Duodenal mucosa (tissue), 2 donors: Measurements from ENCODE around the gene RASGEF1B.
"Not testable (repeated sequence)": the region's sequence is repeated elsewhere in the genome, so short reads cannot be mapped to it uniquely, and the experiment has no call there.

Source experiments
- H3K27ac ChIP-seq: one replicate; pipeline ENCODE4 v1.7.0; 2013; ENCODE audit warnings: low read depth, low read length
- H3K27me3 ChIP-seq, 2 donors: one replicate each; pipeline ENCODE4 v1.7.0; 2013; ENCODE audit warnings: low read length in 2 of 2, control low read depth in 1 of 2; ENCODE audit not compliant: insufficient read depth in 2 of 2, control insufficient read depth in 1 of 2
- H3K36me3 ChIP-seq, 2 donors: one replicate each; pipeline ENCODE4 v1.7.0; 2013; ENCODE audit warnings: low read length in 2 of 2, control low read depth in 1 of 2; ENCODE audit not compliant: insufficient read depth in 2 of 2, control insufficient read depth in 1 of 2
- H3K4me1 ChIP-seq, 2 donors: one replicate each; pipeline ENCODE4 v1.7.0; 2013; ENCODE audit warnings: low read length in 2 of 2, control low read depth in 1 of 2; ENCODE audit not compliant: insufficient read depth in 2 of 2, control insufficient read depth in 1 of 2
- H3K4me3 ChIP-seq, 2 donors: one replicate each; pipeline ENCODE4 v1.7.0; 2013; ENCODE audit warnings: low read length in 2 of 2, low read depth in 1 of 2
- H3K9ac ChIP-seq, 2 donors: one replicate each; pipeline ENCODE4 v1.7.0; 2013; ENCODE audit warnings: low read length in 2 of 2, low read depth in 1 of 2
- H3K9me3 ChIP-seq, 2 donors: one replicate each; pipeline ENCODE4 v1.7.0; 2013; ENCODE audit warnings: low read length in 2 of 2, control low read depth in 1 of 2; ENCODE audit not compliant: control insufficient read depth in 1 of 2

RASGEF1B gene

GRCh38 chr4:81422595-81422994, 49.1 kb downstream of the RASGEF1B start:
- H3K27me3 ChIP-seq = no peaks in the 10 kb centered on the region
- peaks cover 12 to 34% of the 10 kb centered on the region in 2 donors for H3K4me1 ChIP-seq
- no peak overlapping the region for H3K9ac ChIP-seq
- H3K36me3 ChIP-seq = peaks cover 16 to 20% of the 10 kb centered on the region in 2 donors
- no peaks in the 10 kb centered on the region for H3K9me3 ChIP-seq
- H3K4me3 ChIP-seq = no peak overlapping the region
- no peak overlapping the region for H3K27ac ChIP-seq

GRCh38 chr4:81421346-81422218, 50.1 kb downstream of the RASGEF1B start:
- peaks cover 9 to 14% of the 10 kb centered on the region in 2 donors for H3K36me3 ChIP-seq
- no peak overlapping the region for H3K9ac ChIP-seq
- no peaks in the 10 kb centered on the region for H3K27me3 ChIP-seq
- no peaks in the 10 kb centered on the region for H3K9me3 ChIP-seq
- H3K4me1 ChIP-seq = peaks cover 12 to 33% of the 10 kb centered on the region in 2 donors
- H3K27ac ChIP-seq = peak overlapping the region; percentile 71
- peak overlapping the region in 1 of 2 donors; percentile 33 for H3K4me3 ChIP-seq

- peaks cover 12 to 26% of the 10 kb centered on the region in 2 donors for H3K4me1 ChIP-seq
- no peak overlapping the region for H3K4me3 ChIP-seq
- H3K27ac ChIP-seq = no peak overlapping the region
- H3K36me3 ChIP-seq = no peaks in the 10 kb centered on the region
- no peak overlapping the region for H3K9ac ChIP-seq
- no peaks in the 10 kb centered on the region for H3K9me3 ChIP-seq
- no peaks in the 10 kb centered on the region for H3K27me3 ChIP-seq
Observed at GRCh38 chr4:81418572-81418971, 53.1 kb downstream of the RASGEF1B start.

GRCh38 chr4:81412946-81413495, 58.7 kb downstream of the RASGEF1B start:
- no peaks in the 10 kb centered on the region for H3K4me1 ChIP-seq
- no peaks in the 10 kb centered on the region for H3K9me3 ChIP-seq
- H3K27ac ChIP-seq = no peak overlapping the region
- no peak overlapping the region for H3K9ac ChIP-seq
- H3K27me3 ChIP-seq = no peaks in the 10 kb centered on the region
- no peak overlapping the region for H3K4me3 ChIP-seq
- no peaks in the 10 kb centered on the region for H3K36me3 ChIP-seq

GRCh38 chr4:81410680-81411079, 61.0 kb downstream of the RASGEF1B start:
- Histone ChIP-seq H3K27ac (no peak overlapping the region), H3K27me3 (no peaks in the 10 kb centered on the region), H3K4me3 (no peak overlapping the region), H3K9ac (no peak overlapping the region), H3K9me3 (no peaks in the 10 kb centered on the region), H3K36me3 (no peaks in the 10 kb centered on the region), H3K4me1 (peaks cover 0 to 2% of the 10 kb centered on the region in 2 donors)

GRCh38 chr4:81409836-81410235, 61.9 kb downstream of the RASGEF1B start:
- no peak overlapping the region for H3K27ac ChIP-seq
- H3K9me3 ChIP-seq = no peaks in the 10 kb centered on the region
- no peak overlapping the region for H3K4me3 ChIP-seq
- peaks cover 0 to 5% of the 10 kb centered on the region in 2 donors for H3K4me1 ChIP-seq
- H3K36me3 ChIP-seq = no peaks in the 10 kb centered on the region
- no peak overlapping the region for H3K9ac ChIP-seq
- no peaks in the 10 kb centered on the region for H3K27me3 ChIP-seq

GRCh38 chr4:81408341-81408740, 63.4 kb downstream of the RASGEF1B start:
- Histone ChIP-seq H3K27me3 (no peaks in the 10 kb centered on the region), H3K9ac (no peak overlapping the region), H3K9me3 (no peaks in the 10 kb centered on the region), H3K27ac (no peak overlapping the region), H3K4me1 (peaks cover 0 to 5% of the 10 kb centered on the region in 2 donors), H3K4me3 (no peak overlapping the region), H3K36me3 (no peaks in the 10 kb centered on the region)

- no peak overlapping the region for H3K9ac ChIP-seq
- H3K4me1 ChIP-seq = peaks cover 0 to 5% of the 10 kb centered on the region in 2 donors
- no peaks in the 10 kb centered on the region for H3K9me3 ChIP-seq
- no peaks in the 10 kb centered on the region for H3K27me3 ChIP-seq
- H3K4me3 ChIP-seq = no peak overlapping the region
- no peak overlapping the region for H3K27ac ChIP-seq
- no peaks in the 10 kb centered on the region for H3K36me3 ChIP-seq
Observed at GRCh38 chr4:81407726-81408125, 64.0 kb downstream of the RASGEF1B start.

- H3K27ac ChIP-seq, H3K9ac ChIP-seq, H3K9me3 ChIP-seq, H3K36me3 ChIP-seq, H3K4me3 ChIP-seq, H3K27me3 ChIP-seq, H3K4me1 ChIP-seq: not testable (repeated sequence)
Observed at GRCh38 chr4:81406481-81406880, 65.2 kb downstream of the RASGEF1B start.

GRCh38 chr4:81405900-81406401, 65.8 kb downstream of the RASGEF1B start:
- peak overlapping the region in 1 of 2 donors; percentile 35 for H3K4me3 ChIP-seq
- H3K9me3 ChIP-seq = no peaks in the 10 kb centered on the region
- peak overlapping the region in 1 of 2 donors; percentile 7 for H3K9ac ChIP-seq
- H3K36me3 ChIP-seq = no peaks in the 10 kb centered on the region
- no peaks in the 10 kb centered on the region for H3K27me3 ChIP-seq
- H3K27ac ChIP-seq = no peak overlapping the region
- H3K4me1 ChIP-seq = peaks cover 0 to 5% of the 10 kb centered on the region in 2 donors
